Measurements from ENCODE around the gene MRPL50. TPM values are rescaled to one million over a fixed set of nuclear protein-coding genes. Genes with fewer than 3 reads are reported as not detected.
A peak's percentile ranks its signal among the peaks of the same experiment; 100 is the strongest.

Gene MRPL50
- polyA plus RNA-seq (ENCODE audit: insufficient read length) = 26.9 TPM
- long read RNA-seq, donor 1, transcript MRPL50-201 (2 exons, 3,332 nt) = major isoform, 29 of 29 reads
- long read RNA-seq, donor 1, partial matches to known transcripts = 0 of 29 reads
- long read RNA-seq, donor 1, other reads (novel, unspliced or antisense) = 0 of 29 reads
- long read RNA-seq, donor 2, transcript MRPL50-201 (2 exons, 3,332 nt) = major isoform, 35 of 35 reads
- long read RNA-seq, donor 2, partial matches to known transcripts = 0 of 35 reads
- long read RNA-seq, donor 2, other reads (novel, unspliced or antisense) = 0 of 35 reads
- long read RNA-seq, donor 3, transcript MRPL50-201 (2 exons, 3,332 nt) = major isoform, 28 of 28 reads
- long read RNA-seq, donor 3, partial matches to known transcripts = 0 of 28 reads
- long read RNA-seq, donor 3, other reads (novel, unspliced or antisense) = 0 of 28 reads
- long read RNA-seq, donor 4, partial matches to known transcripts = 0 of 2 reads
- long read RNA-seq, donor 4, other reads (novel, unspliced or antisense) = 0 of 2 reads
- long read RNA-seq, donor 5, transcript MRPL50-201 (2 exons, 3,332 nt) = major isoform, 59 of 59 reads
- long read RNA-seq, donor 5, partial matches to known transcripts = 0 of 59 reads
- long read RNA-seq, donor 5, other reads (novel, unspliced or antisense) = 0 of 59 reads
- long read RNA-seq, donor 6, transcript MRPL50-201 (2 exons, 3,332 nt) = major isoform, 35 of 35 reads
- long read RNA-seq, donor 6, partial matches to known transcripts = 0 of 35 reads
- long read RNA-seq, donor 6, other reads (novel, unspliced or antisense) = 0 of 35 reads
- long read RNA-seq, donor 7, transcript MRPL50-201 (2 exons, 3,332 nt) = major isoform, 45 of 45 reads
- long read RNA-seq, donor 7, partial matches to known transcripts = 0 of 45 reads
- long read RNA-seq, donor 7, other reads (novel, unspliced or antisense) = 0 of 45 reads
- long read RNA-seq, donor 8, transcript MRPL50-201 (2 exons, 3,332 nt) = major isoform, 11 of 11 reads
- long read RNA-seq, donor 8, partial matches to known transcripts = 0 of 11 reads
- long read RNA-seq, donor 8, other reads (novel, unspliced or antisense) = 0 of 11 reads

DNA sequence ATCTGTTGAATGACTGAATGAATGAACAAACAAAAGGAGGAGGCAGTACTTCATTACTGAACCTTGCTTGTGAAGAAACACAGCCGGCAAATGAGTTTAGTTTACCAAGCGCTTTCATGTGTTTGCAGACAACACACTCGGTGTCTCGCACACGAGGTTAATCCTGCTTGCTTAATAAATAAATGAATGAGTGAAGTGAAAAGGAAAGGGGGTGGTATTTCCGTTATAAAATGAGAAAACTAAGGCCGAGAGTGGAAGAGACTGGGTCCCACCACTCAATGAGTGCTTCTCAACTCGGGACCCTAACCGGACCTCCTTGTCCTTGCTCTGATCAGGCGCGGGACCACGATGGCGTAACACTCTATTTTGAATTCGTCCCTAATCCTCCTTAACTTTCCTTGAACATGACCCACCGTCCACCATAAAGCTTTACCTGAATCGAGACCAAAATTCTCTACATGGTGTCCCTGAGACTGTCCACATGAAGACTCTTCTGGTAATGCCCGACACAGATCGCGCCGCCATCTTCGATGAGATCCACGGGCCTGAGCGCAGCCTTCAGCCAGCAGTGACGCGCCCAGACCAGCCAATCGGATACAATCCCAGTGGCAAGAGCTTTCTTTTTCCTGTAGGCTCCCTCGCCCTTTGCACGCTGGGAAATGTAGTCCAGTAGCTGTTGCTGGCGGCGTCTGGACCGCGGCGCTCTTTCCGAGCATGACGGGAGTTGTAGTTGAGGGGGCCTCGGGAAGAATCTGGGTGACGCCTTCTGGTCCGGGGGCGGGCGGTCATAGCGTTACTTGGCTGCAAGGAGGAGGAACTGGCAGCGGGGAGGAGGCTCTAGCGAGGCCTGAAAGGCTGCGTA lies at the start of gene MRPL50, which contains the start of gene ZNF189:
Gene MRPL50, minus strand, starts transcription at position 551 of the 862 bp plus-strand sequence. Its CDS starts 26 bp downstream, at position 525.
Gene ZNF189, plus strand, starts transcription at position 784 of the 862 bp plus-strand sequence. CDS start 306 bp downstream, outside the sequence.
- DNase-seq = peak; percentile 99

DNA sequence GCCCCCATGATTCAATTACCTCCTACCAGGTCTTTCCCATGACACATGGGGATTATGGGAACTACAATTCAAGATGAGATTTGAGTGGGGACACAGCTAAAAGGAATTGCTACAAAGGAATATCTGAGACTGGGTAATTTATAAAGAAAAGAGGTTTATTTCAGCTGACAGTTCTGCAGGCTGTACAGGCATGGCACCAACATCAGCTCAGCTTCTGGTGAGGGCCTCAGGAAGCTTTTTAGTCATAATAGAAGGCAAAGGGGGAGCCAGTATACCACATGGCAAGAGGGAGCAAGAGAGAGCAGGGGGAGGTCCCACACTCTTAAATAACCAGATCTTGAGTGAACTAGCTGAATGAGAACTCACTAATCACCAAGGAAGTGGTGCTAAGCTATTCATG lies 48.3 kb upstream of the MRPL50 start:
- no peak for DNase-seq

GRCh38 chr9:101445353-101446029 lies 47.1 kb upstream of the MRPL50 start:
- DNase-seq = no peak

- no peak for DNase-seq
Observed at GRCh38 chr9:101443364-101443771, 45.0 kb upstream of the MRPL50 start.

GRCh38 chr9:101442736-101443135 lies 44.3 kb upstream of the MRPL50 start:
- DNase-seq = no peak

GRCh38 chr9:101442318-101442717 lies 43.9 kb upstream of the MRPL50 start:
- no peak for DNase-seq

DNA sequence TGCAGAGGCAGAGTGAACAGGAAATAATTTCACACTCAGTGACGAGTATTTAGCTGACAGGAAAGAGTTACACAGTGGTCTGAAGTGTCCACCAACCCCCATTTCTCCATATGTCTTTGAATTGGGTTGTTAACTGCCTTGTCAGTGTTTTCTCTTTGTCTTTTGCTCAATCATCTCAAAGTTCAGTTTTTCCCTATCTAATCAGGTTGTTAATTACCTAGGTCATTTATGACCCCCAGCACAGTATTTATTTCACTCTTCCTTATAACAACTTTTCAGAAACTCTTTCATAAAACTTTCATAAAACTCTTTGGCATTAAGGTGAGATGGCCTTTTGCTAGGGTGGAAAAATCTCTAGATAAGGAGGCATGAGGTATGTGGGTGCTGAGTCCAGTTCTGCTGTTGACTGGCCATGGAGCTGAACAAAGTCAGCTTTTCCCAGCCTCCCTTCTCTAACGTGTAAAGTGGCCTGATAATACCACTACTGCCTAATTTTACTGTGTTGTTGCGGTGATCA lies 42.4 kb upstream of the MRPL50 start:
- no peak for DNase-seq

GRCh38 chr9:101438523-101438922 lies 40.1 kb upstream of the MRPL50 start:
- DNase-seq = no peak

GRCh38 chr9:101437806-101438232 lies 39.4 kb upstream of the MRPL50 start:
- DNase-seq = no peak

- DNase-seq = no peak
Observed at GRCh38 chr9:101435601-101436079, 37.2 kb upstream of the MRPL50 start, which contains the start of gene ALDOB. TSS of gene ALDOB (minus strand) at chr9:101435774. CDS start at chr9:101430887, 4,887 bp downstream.

DNA sequence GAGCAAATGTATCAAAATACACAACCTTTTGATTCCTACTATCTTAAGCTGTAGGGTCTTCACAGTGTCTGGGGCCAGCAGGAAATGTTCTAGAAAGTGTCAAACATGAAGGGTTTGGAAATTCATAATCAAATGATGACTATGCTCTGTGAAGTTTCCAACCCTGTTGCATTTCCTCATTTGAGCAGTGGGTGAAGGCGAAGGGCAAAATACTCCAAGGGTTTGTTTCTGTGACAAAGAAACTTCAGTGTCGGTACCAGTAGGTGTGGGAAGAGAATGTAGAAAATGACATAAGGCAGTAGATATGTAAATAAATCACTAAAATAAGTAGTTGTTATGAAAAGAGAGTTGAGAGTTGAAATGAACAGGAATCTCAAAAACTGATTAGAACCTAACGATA lies 36.6 kb upstream of the MRPL50 start:
- no peak for DNase-seq

- no peak for DNase-seq
Observed at GRCh38 chr9:101433229-101433628, 34.8 kb upstream of the MRPL50 start.

DNA sequence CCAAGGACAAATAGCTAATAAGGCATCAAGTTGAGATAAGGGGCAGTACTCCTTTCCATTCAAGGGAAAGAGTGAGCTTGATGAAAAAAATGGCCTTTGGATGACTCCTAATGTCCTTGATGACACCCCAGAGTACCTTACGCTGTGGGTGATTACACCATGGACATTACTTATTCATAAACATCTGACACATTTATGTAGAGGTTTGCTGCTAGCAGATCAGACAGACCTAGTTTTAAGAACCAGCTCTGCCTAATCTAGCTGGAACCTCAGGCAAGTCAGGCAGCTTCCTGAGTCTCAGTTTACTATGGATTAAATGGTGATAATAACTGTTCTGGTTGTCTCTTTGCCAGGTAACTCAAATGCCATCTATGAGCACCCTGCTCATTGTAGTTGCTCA lies 34.3 kb upstream of the MRPL50 start:
- DNase-seq = no peak

DNA sequence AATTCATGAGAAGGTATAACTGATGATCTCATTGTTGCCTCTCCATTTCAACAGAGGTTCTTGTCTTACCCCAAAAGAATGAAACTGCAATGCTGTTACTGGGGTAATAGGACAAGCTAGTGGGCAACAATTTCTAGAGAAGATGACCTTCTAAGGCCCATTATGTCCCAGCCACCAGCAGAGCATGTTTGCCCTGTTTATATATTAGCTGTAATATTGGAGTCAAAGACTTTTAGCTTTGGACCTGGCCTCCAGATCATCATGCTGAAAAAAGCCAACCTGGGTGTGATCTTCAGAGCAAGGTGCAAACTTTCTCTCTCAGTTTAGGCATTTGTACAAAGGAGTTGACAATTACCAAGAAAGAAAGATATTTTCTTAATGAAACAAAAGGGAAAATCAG lies 33.8 kb upstream of the MRPL50 start:
- DNase-seq = no peak

- DNase-seq = no peak
Observed at GRCh38 chr9:101429736-101430135, 31.3 kb upstream of the MRPL50 start.

DNA sequence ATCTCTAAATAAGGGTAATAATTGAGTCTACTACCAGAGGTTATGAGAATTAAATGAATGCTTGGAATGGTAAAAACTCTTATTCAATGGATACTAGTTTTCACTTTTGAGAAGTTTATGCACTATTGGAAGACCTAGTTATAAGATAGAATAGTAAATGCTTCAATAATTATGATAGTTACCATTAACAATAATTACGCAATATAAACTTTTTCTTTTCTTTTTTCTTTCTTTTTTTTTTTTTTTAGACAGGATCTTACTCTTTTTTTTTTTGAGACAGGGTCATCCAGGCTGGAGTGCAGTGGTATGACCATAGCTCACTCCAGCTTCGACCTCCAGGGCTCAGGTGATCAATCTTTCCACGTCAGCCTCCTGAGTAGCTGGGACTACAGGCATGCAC lies 30.5 kb upstream of the MRPL50 start:
- no peak for DNase-seq

DNA sequence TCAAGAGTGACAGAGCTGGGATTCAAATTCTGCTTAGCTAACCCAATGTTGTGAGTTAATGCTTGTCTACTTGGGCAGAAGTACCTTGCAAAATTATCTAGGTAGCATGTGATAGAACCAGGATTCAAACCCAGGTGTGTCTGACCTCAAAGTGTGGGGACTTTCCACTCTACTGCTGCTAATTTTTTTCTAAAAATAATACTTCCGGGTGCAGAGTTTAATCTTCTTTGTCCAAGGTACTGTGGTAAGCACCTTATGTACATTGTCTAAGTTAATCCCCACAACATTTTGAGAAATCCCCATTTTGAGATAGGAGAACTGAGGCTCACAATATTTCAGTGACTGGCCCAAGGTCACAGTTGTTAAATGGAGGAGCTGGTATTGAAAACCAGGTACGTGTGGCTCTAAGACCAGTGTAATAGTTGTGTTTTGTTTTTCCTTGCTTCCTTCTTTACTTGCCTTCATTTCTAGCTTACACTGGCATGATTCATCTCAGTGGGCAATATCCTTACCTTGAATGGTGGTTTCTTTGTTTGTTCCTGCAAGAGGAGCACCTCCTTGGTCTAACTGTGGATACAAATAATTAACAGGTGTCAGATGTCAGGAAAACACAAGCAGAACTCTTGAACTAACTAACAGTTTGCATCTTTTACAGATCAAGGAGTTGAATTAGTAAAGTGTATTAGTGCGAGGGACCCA lies 29.7 kb upstream of the MRPL50 start:
- DNase-seq = no peak

- DNase-seq = no peak
Observed at GRCh38 chr9:101427358-101427757, 28.9 kb upstream of the MRPL50 start.

DNA sequence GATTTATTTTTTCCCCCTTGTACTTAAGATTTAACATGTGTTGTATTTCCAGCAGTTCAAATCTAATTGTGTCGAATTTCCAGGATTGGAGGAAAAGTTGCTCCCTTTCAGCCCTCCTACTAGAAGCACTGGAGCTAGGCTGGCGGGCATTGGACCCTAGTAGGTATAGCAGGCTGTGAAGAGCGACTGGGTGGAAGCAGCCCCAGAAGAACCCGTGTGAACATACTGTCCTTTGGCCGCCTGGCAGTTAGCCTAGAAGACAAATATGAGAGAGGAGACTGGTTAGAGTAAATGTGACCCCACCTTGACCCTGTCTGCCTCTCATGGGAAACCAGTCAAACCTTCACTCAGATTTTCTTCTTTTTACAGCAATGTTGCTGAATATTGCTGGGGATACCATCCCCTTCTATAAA lies 23.2 kb upstream of the MRPL50 start:
- DNase-seq = no peak

DNA sequence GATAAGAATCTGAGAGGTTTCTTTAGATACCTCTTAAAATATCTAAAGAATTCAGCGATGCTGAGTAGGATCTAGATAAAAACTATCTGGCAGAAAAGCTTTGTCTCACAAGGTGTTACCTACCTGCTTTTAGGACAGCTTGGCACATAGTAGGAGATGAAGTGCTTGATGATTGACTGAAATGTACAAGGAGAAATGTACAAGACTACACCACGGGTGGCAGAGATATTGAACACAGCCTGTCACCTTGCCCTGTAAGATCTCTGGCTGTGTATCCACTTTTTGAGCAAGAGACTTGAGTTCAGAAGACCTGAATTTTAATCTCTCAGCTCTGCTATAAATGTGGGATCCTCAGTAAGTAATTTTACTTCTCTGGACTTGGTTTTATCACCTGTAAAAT lies 21.4 kb upstream of the MRPL50 start:
- DNase-seq = no peak
